Fibroblast of lung (primary cell): ENCODE results near the gene CCDC154.

ENCODE experiments used
- EZH2 ChIP-seq: IDR thresholded peaks from 2 replicates; pipeline ENCODE4 v1.5.1; 2012; ENCODE audit warnings: low read length, control low read depth, mild to moderate bottlenecking; ENCODE audit errors: missing control alignments
- TF ChIP-seq, protein P1 (sequence below), 2 donors: IDR thresholded peaks in 1 of 2; conservative IDR thresholded peaks in 1 of 2; 1 replicate in 1 of 2; 2 replicates in 1 of 2; pipeline ENCODE4 v1.5.1; 2011 to 2012; ENCODE audit warnings: low read length in 2 of 2, control low read depth in 1 of 2, inconsistent platforms in 1 of 2, low read depth in 1 of 2, mild to moderate bottlenecking in 1 of 2

DNA sequence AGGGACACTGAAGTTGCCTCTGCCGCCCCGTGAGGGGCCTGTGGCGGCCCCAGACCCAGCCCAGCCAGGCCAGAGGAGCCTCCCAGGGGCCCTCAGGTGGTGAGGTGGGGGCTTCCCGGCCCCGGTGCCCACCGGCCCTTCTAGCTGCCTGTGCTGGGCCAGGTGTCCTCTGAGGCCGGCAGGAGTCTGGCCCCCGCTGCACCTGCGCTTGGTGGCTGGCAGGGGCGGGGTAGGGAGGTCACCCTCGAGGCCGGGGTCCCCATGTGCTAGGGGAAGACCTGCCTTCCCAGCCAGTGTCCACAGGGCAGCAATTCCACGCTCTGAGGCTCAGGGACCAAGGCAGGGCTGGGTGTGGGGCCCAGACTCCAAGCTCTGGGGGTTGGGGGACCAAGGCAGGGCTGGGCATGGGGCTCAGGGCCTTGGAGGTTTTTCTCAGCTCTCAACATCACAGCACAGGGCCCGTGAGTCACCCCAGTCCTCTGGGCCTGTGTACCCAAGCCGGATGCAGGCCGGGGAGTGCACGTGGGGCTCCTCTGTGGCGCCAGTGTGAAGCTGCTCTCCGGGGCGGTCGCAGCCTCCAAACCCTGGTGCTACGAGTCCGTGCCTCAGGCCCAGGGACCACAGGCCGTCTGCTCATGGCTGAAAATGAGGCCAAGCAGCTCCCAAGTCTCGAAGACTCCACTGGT is 1.3 kb upstream of the CCDC154 start:
- TF ChIP-seq, protein P1, sequence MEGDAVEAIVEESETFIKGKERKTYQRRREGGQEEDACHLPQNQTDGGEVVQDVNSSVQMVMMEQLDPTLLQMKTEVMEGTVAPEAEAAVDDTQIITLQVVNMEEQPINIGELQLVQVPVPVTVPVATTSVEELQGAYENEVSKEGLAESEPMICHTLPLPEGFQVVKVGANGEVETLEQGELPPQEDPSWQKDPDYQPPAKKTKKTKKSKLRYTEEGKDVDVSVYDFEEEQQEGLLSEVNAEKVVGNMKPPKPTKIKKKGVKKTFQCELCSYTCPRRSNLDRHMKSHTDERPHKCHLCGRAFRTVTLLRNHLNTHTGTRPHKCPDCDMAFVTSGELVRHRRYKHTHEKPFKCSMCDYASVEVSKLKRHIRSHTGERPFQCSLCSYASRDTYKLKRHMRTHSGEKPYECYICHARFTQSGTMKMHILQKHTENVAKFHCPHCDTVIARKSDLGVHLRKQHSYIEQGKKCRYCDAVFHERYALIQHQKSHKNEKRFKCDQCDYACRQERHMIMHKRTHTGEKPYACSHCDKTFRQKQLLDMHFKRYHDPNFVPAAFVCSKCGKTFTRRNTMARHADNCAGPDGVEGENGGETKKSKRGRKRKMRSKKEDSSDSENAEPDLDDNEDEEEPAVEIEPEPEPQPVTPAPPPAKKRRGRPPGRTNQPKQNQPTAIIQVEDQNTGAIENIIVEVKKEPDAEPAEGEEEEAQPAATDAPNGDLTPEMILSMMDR (conservative IDR thresholded peaks at IDR 0.05 in 1 of 2, IDR thresholded peaks at IDR 0.05 in 1 of 2; ENCODE audit: low read depth in 1 of 2, low read length in 2 of 2): no peak
- no peak for TF ChIP-seq EZH2
